Stomach (tissue), 9 donors: Measurements from ENCODE around the gene ERAS. TPM values are rescaled to one million over a fixed set of nuclear protein-coding genes. Genes with fewer than 3 reads are reported as not detected.

Experiments used
- DNase-seq, 2 donors: peaks; one replicate each; pipeline versions ENCODE4 v3.0.0 to v3.0.0-alpha.2; 2013 to 2019
- H3K27ac ChIP-seq, 5 donors: fragments of 200-600 bp in 4 of 5; sonication (generic) in 4 of 5; one replicate each; pipeline ENCODE4 v1.5.1; 2013 to 2019; ENCODE audit warnings: mild to moderate bottlenecking in 1 of 5, moderate library complexity in 1 of 5
- H3K27me3 ChIP-seq, 3 donors: fragments of 200-600 bp; sonication (generic); one replicate each; pipeline ENCODE4 v1.5.1; 2017 to 2019; ENCODE audit warnings: mixed run types in 1 of 3
- H3K36me3 ChIP-seq, 4 donors: fragments of 200-600 bp; sonication (generic); 1 replicate in 3 of 4; 2 replicates in 1 of 4; pipeline ENCODE4 v1.5.1; 2016 to 2019
- H3K4me1 ChIP-seq, 4 donors: fragments of 200-600 bp; sonication (generic); one replicate each; pipeline ENCODE4 v1.5.1; 2016 to 2019
- H3K4me3 ChIP-seq, 4 donors: fragments of 200-600 bp; sonication (generic) in 3 of 4; one replicate each; pipeline ENCODE4 v1.5.1; 2016 to 2019; ENCODE audit warnings: mild to moderate bottlenecking in 1 of 4
- H3K9me3 ChIP-seq, 4 donors: fragments of 200-600 bp; sonication (generic); one replicate each; pipeline ENCODE4 v1.5.1; 2016 to 2019
- CTCF ChIP-seq, 7 experiments: fragments of 450-650 bp in 4 of 7; fragments of 200-600 bp in 3 of 7; sonication (generic) in 3 of 7; IDR thresholded peaks; one replicate each; pipeline ENCODE4 v1.5.1; 2016 to 2019; ENCODE audit warnings: antibody characterized with exemption in 7 of 7, control low read depth in 2 of 7, mild to moderate bottlenecking in 1 of 7
- EP300 ChIP-seq: sonication (generic); formaldehyde crosslinking; IDR thresholded peaks from one replicate; pipeline ENCODE4 v1.6.1; 2017; ENCODE audit warnings: antibody characterized with exemption
- POLR2A ChIP-seq, 4 donors: fragments of 450-650 bp; IDR thresholded peaks; one replicate each; pipeline ENCODE4 v1.6.1; 2016; ENCODE audit warnings: antibody characterized with exemption in 4 of 4, control low read depth in 2 of 4, mild to moderate bottlenecking in 1 of 4, moderate library complexity in 1 of 4
- POLR2AphosphoS5 ChIP-seq, 3 donors: sonication (generic); formaldehyde crosslinking; IDR thresholded peaks; one replicate each; pipeline ENCODE4 v1.6.1; 2016; ENCODE audit warnings: antibody characterized with exemption in 3 of 3
- whole genome bisulfite sequencing, 5 donors: extraction: QIAGEN DNeasy Blood & Tissue Kit in 3 of 5; methylation state at CpG; one replicate each; pipeline versions ENCODE4 v1.1.5 to v1.1.7; 2013 to 2018; 5-methylcytosine and 5-hydroxymethylcytosine counted together
- intact Hi-C: fragments of 100-400 bp; cut with DNase I; formaldehyde crosslinking; loops from one replicate; pipeline ENCODE4 v1.15.1; 2023; ENCODE audit warnings: low total_unique reads
- polyA plus RNA-seq, 3 donors: library from polyadenylated mRNA; stranded (reverse); fragments of 200-250 nt; gene quantifications; one replicate each; pipeline ENCODE4 v1.2.3, GENCODE V29; 2013
- total RNA-seq, 5 donors: library from RNA; depleted of rRNA; stranded (reverse); fragments of >200 nt; gene quantifications; one replicate each; pipeline versions ENCODE4 v1.1.0 to v1.2.3, GENCODE V29; 2014 to 2016
- donor health status: healthy with polysubstance abuse.
- donor health status: Bipolar disorder and iron deficiency.
- donor health status: healthy.

The ERAS gene
- total and polyA plus RNA-seq, 8 donors: not detected

- Histone ChIP-seq H3K27me3 (peaks cover 0 to 5% (median 0%) of the 10 kb centered on the region in 3 donors), H3K36me3 (peaks cover 0 to 14% (median 10%) of the 10 kb centered on the region in 4 donors), H3K9me3 (peaks cover 0 to 4% (median 0%) of the 10 kb centered on the region in 4 donors), H3K27ac (peak overlapping the region; percentile 89 to 95 (median 93)), H3K4me3 (peak overlapping the region; percentile 46 to 61 (median 53)), H3K4me1 (peaks cover 0 to 15% (median 4%) of the 10 kb centered on the region in 4 donors)
- peak in 1 of 2 donors; percentile 30 for DNase-seq
- WGBS, 5 donors: 20 to 51% (median 25%) methylated on average over 14 to 17 of the region's 17 CpGs
- intact Hi-C loops: no loop called here
- TF ChIP-seq CTCF (IDR thresholded peaks at IDR 0.05) (no peak), EP300 (no peak), POLR2A (IDR thresholded peaks at IDR 0.05) (no peak), POLR2AphosphoS5 (IDR thresholded peaks at IDR 0.05) (no peak)
Observed at GRCh38 chrX:48800574-48801279, 25.6 kb upstream of the ERAS start.

- peak; percentile 97 to 99 for DNase-seq
- intact Hi-C loops: no loop called here
- Histone ChIP-seq H3K27me3 (peaks cover 0 to 5% (median 0%) of the 10 kb centered on the region in 3 donors), H3K9me3 (peaks cover 0 to 4% (median 0%) of the 10 kb centered on the region in 4 donors), H3K27ac (peak within 1 kb of the TSS; percentile 89 to 97 (median 95)), H3K36me3 (peaks cover 0 to 14% (median 13%) of the 10 kb centered on the region in 4 donors), H3K4me3 (peak within 1 kb of the TSS; percentile 46 to 61 (median 53)), H3K4me1 (peaks cover 0 to 15% (median 4%) of the 10 kb centered on the region in 4 donors)
- no peak for TF ChIP-seq EP300
- no peak for TF ChIP-seq POLR2A (IDR thresholded peaks at IDR 0.05)
- TF ChIP-seq POLR2AphosphoS5 (IDR thresholded peaks at IDR 0.05): peak in 2 of 3 donors; percentile 50 to 67
- peak in 1 of 7 experiments; percentile 8 for TF ChIP-seq CTCF (IDR thresholded peaks at IDR 0.05)
- 0 to 46% (median 9%) methylated on average over 33 to 88 of the region's 89 CpGs for WGBS, 5 donors
Observed at GRCh38 chrX:48801280-48802088, 24.8 kb upstream of the ERAS start, which contains the start of gene HDAC6. HDAC6 (plus strand) TSS chrX:48802067; CDS start chrX:48802693, 626 bp downstream.

- Histone ChIP-seq H3K27ac (peak overlapping the region; percentile 88 to 97 (median 95)), H3K27me3 (peaks cover 0 to 1% (median 0%) of the 10 kb centered on the region in 3 donors), H3K36me3 (peaks cover 0 to 18% (median 15%) of the 10 kb centered on the region in 4 donors), H3K4me3 (peak overlapping the region; percentile 42 to 54 (median 44)), H3K9me3 (peaks cover 0 to 4% (median 0%) of the 10 kb centered on the region in 4 donors), H3K4me1 (peaks cover 0 to 15% (median 4%) of the 10 kb centered on the region in 4 donors)
- intact Hi-C loops: no loop called here
- TF ChIP-seq CTCF (IDR thresholded peaks at IDR 0.05) (no peak), POLR2A (IDR thresholded peaks at IDR 0.05) (peak in 2 of 4 donors; percentile 65 to 82), POLR2AphosphoS5 (IDR thresholded peaks at IDR 0.05) (peak in 2 of 3 donors; percentile 1 to 61)
- 3 to 37% (median 10%) methylated on average over 33 to 40 of the region's 40 CpGs for WGBS, 5 donors
- DNase-seq: peak; percentile 86 to 94
Observed at GRCh38 chrX:48802089-48802904, 24.0 kb upstream of the ERAS start.
